ENCODE results near the gene SCN5A.

GRCh38 chr3:38588995-38589937, 60.2 kb downstream of the SCN5A start:
- TF ChIP-seq RAD21 (IDR thresholded peaks at IDR 0.05; ENCODE audit: low read depth), result no peak
- TF ChIP-seq CTCF (IDR thresholded peaks at IDR 0.05 in 2 of 3, conservative IDR thresholded peaks at IDR 0.05 in 1 of 3; ENCODE audit: borderline replicate concordance in 1 of 3, insufficient read depth in 1 of 3, low read depth in 2 of 3, low read length in 2 of 3), result no peak
- TF ChIP-seq REST (IDR thresholded peaks at IDR 0.05; ENCODE audit: low read depth), result no peak
- no peak for TF ChIP-seq CEBPB (IDR thresholded peaks at IDR 0.05; ENCODE audit: low read depth)
- TF ChIP-seq EZH2 (IDR thresholded peaks at IDR 0.05), result no peak
- TF ChIP-seq POLR2A (IDR thresholded peaks at IDR 0.05; ENCODE audit: borderline replicate concordance, extremely low read depth, insufficient read depth, insufficient read length), result no peak
- TF ChIP-seq ELF1 (IDR thresholded peaks at IDR 0.05; ENCODE audit: borderline replicate concordance, low read depth), result no peak
- no peak for TF ChIP-seq POLR2AphosphoS5 (IDR thresholded peaks at IDR 0.05; ENCODE audit: low read depth, low read length)
- no peak for TF ChIP-seq EGR1 (IDR thresholded peaks at IDR 0.05; ENCODE audit: low read depth)
- no peak for TF ChIP-seq ZNF274 (IDR thresholded peaks at IDR 0.05; ENCODE audit: low read depth, low read length)
- TF ChIP-seq, protein P1, sequence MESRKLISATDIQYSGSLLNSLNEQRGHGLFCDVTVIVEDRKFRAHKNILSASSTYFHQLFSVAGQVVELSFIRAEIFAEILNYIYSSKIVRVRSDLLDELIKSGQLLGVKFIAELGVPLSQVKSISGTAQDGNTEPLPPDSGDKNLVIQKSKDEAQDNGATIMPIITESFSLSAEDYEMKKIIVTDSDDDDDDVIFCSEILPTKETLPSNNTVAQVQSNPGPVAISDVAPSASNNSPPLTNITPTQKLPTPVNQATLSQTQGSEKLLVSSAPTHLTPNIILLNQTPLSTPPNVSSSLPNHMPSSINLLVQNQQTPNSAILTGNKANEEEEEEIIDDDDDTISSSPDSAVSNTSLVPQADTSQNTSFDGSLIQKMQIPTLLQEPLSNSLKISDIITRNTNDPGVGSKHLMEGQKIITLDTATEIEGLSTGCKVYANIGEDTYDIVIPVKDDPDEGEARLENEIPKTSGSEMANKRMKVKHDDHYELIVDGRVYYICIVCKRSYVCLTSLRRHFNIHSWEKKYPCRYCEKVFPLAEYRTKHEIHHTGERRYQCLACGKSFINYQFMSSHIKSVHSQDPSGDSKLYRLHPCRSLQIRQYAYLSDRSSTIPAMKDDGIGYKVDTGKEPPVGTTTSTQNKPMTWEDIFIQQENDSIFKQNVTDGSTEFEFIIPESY (IDR thresholded peaks at IDR 0.05; ENCODE audit: extremely low read depth, insufficient replicate concordance, low read length), result no peak
- no peak for TF ChIP-seq SP1 (IDR thresholded peaks at IDR 0.05; ENCODE audit: low read depth)
- TF ChIP-seq ATF3 (IDR thresholded peaks at IDR 0.05), result no peak
